Aorta (tissue), 5 donors: Measurements from ENCODE around the gene LDLRAD4. TPM values are rescaled to one million over a fixed set of nuclear protein-coding genes. Genes with fewer than 3 reads are reported as not detected.

ENCODE experiments used
- ATAC-seq: fragments of 200-7000 bp; cut with Tn5 transposase; one replicate; pipeline ENCODE4 v1.9.1; 2022; ENCODE audit warnings: moderate library complexity; ENCODE audit not compliant: low FRiP score
- DNase-seq, 2 donors: peaks; one replicate each; pipeline ENCODE4 v3.0.0-alpha.2; 2020
- H3K27ac ChIP-seq, 2 donors: one replicate each; pipeline ENCODE4 v1.5.1; 2013; ENCODE audit warnings: low read length in 2 of 2, mild to moderate bottlenecking in 2 of 2, moderate library complexity in 2 of 2, control low read depth in 1 of 2, inconsistent platforms in 1 of 2, low read depth in 1 of 2
- H3K27me3 ChIP-seq, 2 donors: one replicate each; pipeline ENCODE4 v1.6.1; 2013; ENCODE audit warnings: control low read depth in 1 of 2, low read length in 1 of 2, mild to moderate bottlenecking in 1 of 2, moderate library complexity in 1 of 2; ENCODE audit not compliant: insufficient read depth in 2 of 2, control insufficient read depth in 1 of 2
- H3K36me3 ChIP-seq, 2 donors: one replicate each; pipeline ENCODE4 v1.6.1; 2013; ENCODE audit warnings: control low read depth in 1 of 2, low read length in 1 of 2, mild to moderate bottlenecking in 1 of 2; ENCODE audit not compliant: insufficient read depth in 2 of 2, control insufficient read depth in 1 of 2
- H3K4me1 ChIP-seq, 2 donors: one replicate each; pipeline ENCODE4 v1.6.1; 2013; ENCODE audit warnings: low read length in 2 of 2, control low read depth in 1 of 2, mild to moderate bottlenecking in 1 of 2, moderate library complexity in 1 of 2; ENCODE audit not compliant: insufficient read depth in 2 of 2, control insufficient read depth in 1 of 2
- H3K4me3 ChIP-seq, 2 donors: one replicate each; pipeline ENCODE4 v1.5.1; 2013; ENCODE audit warnings: low read length in 2 of 2, control low read depth in 1 of 2, mild to moderate bottlenecking in 1 of 2
- H3K9me3 ChIP-seq: one replicate; pipeline ENCODE4 v1.6.1; 2013; ENCODE audit warnings: mild to moderate bottlenecking, low read length; ENCODE audit not compliant: control insufficient read depth
- WGBS, 2 donors: extraction: QIAGEN DNeasy Blood & Tissue Kit; methylation state at CpG; one replicate each; pipeline ENCODE4 v1.1.7; 2013; 5-methylcytosine and 5-hydroxymethylcytosine counted together
- intact Hi-C, 2 donors: fragments of 100-400 bp; cut with DNase I; formaldehyde crosslinking; loops; one replicate each; pipeline versions ENCODE4 v1.14.2 to v1.15.0; 2022
- polyA plus RNA-seq, 2 donors: library from polyadenylated mRNA; stranded (reverse); fragments of 200-250 nt; gene quantifications; one replicate each; pipeline ENCODE4 v1.2.3, GENCODE V29; 2013
- total RNA-seq, 2 donors: library from RNA; stranded (reverse); fragmentation: NEBNext Ultra II Directional; extraction: Animal tissue kit (Norgen Biotek cat#: 25700); gene quantifications; one replicate each; pipeline ENCODE4 v1.2.1, GENCODE V29; 2021
- donor health status: healthy with polysubstance abuse.
- donor health status: Bipolar disorder and iron deficiency.
- donor health status: DM: no; HTN: no; CAD: no.
- donor health status: DM: no; HTN: no; CAD: no.
- donor health status: DM: yes; HTN: yes; CAD: no.

Gene LDLRAD4
- total and polyA plus RNA-seq, 4 donors: 7.0 to 112 (median 36.9) TPM

DNA sequence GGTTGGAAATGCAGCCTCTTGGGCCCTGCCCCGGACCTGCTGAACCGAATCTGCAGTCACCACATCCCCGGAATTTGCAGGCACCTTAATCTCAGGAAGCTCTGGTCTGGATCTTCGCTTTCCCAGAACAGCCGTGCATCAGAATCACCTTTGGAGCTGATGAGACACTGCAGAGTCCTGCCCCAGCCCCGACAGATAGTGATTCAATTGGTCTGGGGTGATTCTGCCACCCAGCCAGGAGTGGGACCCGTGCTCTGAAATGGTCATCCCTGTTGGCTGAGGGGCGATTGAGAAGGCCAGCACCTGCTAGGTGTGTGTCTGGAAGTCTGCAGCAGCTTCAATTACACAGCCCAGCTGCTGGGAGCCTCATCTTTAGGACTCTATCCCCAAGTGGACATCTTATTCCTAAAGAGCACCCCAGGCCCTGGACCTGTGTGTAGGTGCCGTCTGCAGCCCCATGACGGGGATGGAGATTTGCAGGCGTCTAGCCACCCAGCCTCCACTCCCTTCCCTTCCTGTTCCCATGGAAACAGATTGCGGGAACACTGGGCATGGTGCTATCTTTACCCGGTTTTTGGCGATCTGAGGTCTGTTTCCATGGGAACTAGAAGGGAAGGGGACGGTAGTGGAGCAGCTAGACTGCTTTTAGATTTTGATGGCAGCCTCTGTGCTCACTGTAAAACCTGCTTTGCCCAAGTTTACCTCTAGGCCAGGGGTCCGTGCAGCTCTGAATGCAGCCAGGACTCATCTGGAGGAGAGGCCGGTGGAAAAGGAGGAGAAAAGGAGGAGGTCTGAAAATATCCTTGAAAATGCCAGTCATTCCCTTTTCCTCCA, 156.1 kb downstream of the LDLRAD4 start:
- ATAC-seq (peak; percentile 71), DNase-seq (peak in 1 of 2 donors; percentile 68)
- 40% methylated on average over 17 of the region's 17 CpGs for WGBS, 2 donors
- intact Hi-C loops: loop anchor here (5.0 kb wide), 2 partner anchors 52 to 87 kb away; no protein-coding TSS in a partner anchor
- H3K27me3 ChIP-seq: no peaks in the 10 kb centered on the region
- no peaks in the 10 kb centered on the region for H3K36me3 ChIP-seq
- H3K9me3 ChIP-seq: no peaks in the 10 kb centered on the region
- H3K4me1 ChIP-seq: peaks cover 0 to 2% of the 10 kb centered on the region in 2 donors
- no peak overlapping the region for H3K4me3 ChIP-seq
- peak overlapping the region; percentile 30 to 81 for H3K27ac ChIP-seq

DNA sequence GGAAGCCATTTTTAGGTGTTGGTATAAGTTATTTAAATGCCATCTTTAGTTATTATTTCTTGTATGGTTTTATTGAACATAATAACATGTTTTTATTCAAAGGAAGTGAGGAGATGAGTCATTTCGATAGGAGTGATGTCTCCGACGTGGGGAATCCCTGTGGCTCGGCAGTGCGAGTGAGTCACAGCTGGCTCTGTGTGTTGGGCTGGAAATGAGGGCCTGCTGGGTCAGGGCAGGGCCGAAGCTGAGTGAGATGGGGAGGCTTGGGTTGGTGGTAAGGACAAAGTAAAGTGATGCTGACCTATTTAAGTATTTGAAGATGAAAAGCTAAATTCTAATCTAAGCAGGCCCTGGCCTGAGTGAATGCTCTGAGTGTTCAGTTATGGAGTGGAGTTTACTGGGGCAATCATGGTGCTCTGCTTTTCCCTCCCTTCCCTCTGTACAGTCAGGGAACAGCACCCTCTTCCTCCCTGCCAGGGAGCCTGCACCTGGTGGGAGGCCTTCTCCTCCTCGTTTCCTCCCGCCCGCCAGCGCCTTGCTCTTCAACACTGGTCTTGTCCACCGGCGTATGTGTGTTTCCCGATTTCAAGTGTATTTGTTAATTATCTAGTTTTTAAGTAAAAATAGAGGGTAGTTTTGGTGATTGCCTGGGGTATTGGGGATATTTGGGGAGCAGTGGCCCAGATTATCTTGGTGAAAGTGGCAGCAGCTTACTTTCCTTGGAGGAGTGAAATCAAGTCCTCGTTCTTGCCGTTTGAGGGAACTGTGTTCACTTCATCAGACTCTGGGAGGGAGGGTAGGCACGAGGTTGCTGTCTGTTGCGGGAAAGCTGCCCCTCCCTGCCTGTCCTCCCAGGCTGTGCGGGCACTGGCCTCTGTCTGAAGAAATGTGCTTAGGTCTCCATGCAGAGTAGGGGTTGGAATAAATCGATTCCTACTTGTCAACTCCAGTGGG, 157.0 kb downstream of the LDLRAD4 start:
- H3K4me3 ChIP-seq: no peak overlapping the region

GRCh38 chr18:13376298-13376840, 157.8 kb downstream of the LDLRAD4 start:
- H3K4me3 ChIP-seq: no peak overlapping the region
- ATAC-seq (no peak), DNase-seq (no peak)
- H3K27ac ChIP-seq: no peak overlapping the region
- intact Hi-C loops: loop anchor here in 1 of 2 donors (5.0 kb wide), 1 partner anchor 54 kb away; no protein-coding TSS in a partner anchor
- WGBS, 2 donors: 91 to 95% methylated on average over 23 of the region's 23 CpGs
- peaks cover 0 to 3% of the 10 kb centered on the region in 2 donors for H3K4me1 ChIP-seq
- H3K36me3 ChIP-seq: no peaks in the 10 kb centered on the region
- H3K9me3 ChIP-seq: no peaks in the 10 kb centered on the region
- no peaks in the 10 kb centered on the region for H3K27me3 ChIP-seq

More for the DNA sequence above, 157.0 kb downstream of the LDLRAD4 start:
- Histone ChIP-seq H3K27me3 (no peaks in the 10 kb centered on the region), H3K27ac (peak overlapping the region; percentile 70 to 94), H3K36me3 (no peaks in the 10 kb centered on the region), H3K4me1 (no peaks in the 10 kb centered on the region), H3K9me3 (no peaks in the 10 kb centered on the region)
- ATAC-seq (peak; percentile 90), DNase-seq (peak; percentile 93)
- intact Hi-C loops: loop anchor here in 1 of 2 donors (5.0 kb wide), 1 partner anchor 53 kb away; no protein-coding TSS in a partner anchor
- 58 to 61% methylated on average over 19 of the region's 19 CpGs for WGBS, 2 donors

- WGBS, 2 donors: 94 to 95% methylated on average over 14 of the region's 14 CpGs
- peaks cover 0 to 6% of the 10 kb centered on the region in 2 donors for H3K4me1 ChIP-seq
- H3K9me3 ChIP-seq: no peaks in the 10 kb centered on the region
- no peak overlapping the region for H3K4me3 ChIP-seq
- ATAC-seq (no peak), DNase-seq (no peak)
- no peaks in the 10 kb centered on the region for H3K36me3 ChIP-seq
- H3K27ac ChIP-seq: no peak overlapping the region
- no peaks in the 10 kb centered on the region for H3K27me3 ChIP-seq
- intact Hi-C loops: loop anchor here in 1 of 2 donors (5.0 kb wide), 1 partner anchor 55 kb away; no protein-coding TSS in a partner anchor
Measured at GRCh38 chr18:13376841-13377351, 158.3 kb downstream of the LDLRAD4 start.

DNA sequence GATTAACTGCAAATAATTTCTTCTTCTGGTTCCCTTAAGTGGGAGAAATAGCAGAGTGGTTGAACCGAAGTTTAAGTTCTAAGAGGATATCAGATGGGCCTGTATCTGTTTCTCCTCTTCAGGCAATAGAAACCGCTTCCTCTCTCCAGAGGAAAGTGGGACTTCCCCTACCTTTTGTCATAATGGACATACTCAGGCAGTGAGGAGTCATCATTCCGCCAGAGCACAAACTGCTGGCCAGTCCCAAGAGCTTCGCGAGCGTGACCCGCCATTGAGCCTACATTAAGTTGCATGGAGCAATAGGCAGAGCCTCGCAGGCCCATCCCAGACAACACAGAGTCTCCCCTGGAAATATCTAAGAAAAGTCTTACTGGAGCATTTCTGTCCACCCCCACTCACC, 158.9 kb downstream of the LDLRAD4 start:
- ATAC-seq (no peak), DNase-seq (no peak)
- WGBS, 2 donors: 90 to 92% methylated on average over 8 of the region's 8 CpGs
- no peaks in the 10 kb centered on the region for H3K9me3 ChIP-seq
- intact Hi-C loops: loop anchor here in 1 of 2 donors (5.0 kb wide), 1 partner anchor 55 kb away; no protein-coding TSS in a partner anchor
- H3K4me3 ChIP-seq: no peak overlapping the region
- no peak overlapping the region for H3K27ac ChIP-seq
- peaks cover 0 to 6% of the 10 kb centered on the region in 2 donors for H3K4me1 ChIP-seq
- no peaks in the 10 kb centered on the region for H3K36me3 ChIP-seq
- H3K27me3 ChIP-seq: no peaks in the 10 kb centered on the region

DNA sequence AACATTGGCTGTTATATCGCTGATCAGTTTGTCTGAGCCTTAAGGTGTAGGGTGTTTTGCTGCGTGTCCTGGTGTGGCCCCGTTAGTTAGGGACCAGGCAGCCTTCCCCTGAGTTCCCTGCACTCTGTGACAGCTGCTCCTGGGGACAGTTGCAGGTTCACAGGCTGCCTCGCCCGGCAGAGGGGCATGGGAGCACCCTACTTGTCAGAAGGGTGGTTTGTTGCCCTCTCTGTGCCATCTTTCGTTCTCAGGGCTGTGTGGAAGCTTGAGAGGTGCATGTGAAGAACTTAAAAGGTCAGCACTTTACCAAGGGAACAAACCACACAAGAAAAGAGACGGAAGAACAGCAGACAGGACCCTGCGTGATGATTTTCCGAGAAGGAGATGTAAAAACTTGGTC, 159.6 kb downstream of the LDLRAD4 start:
- WGBS, 2 donors: 29 to 47% methylated on average over 9 of the region's 9 CpGs
- no peak for ATAC-seq
- DNase-seq: no peak
- H3K27ac ChIP-seq: peak overlapping the region in 1 of 2 donors; percentile 1
- H3K4me3 ChIP-seq: no peak overlapping the region
- intact Hi-C loops: loop anchor here in 1 of 2 donors (2.0 to 5.0 kb wide), 2 partner anchors 56 to 109 kb away; no protein-coding TSS in a partner anchor
- H3K9me3 ChIP-seq: no peaks in the 10 kb centered on the region
- no peaks in the 10 kb centered on the region for H3K36me3 ChIP-seq
- no peaks in the 10 kb centered on the region for H3K27me3 ChIP-seq
- peaks cover 0 to 9% of the 10 kb centered on the region in 2 donors for H3K4me1 ChIP-seq

DNA sequence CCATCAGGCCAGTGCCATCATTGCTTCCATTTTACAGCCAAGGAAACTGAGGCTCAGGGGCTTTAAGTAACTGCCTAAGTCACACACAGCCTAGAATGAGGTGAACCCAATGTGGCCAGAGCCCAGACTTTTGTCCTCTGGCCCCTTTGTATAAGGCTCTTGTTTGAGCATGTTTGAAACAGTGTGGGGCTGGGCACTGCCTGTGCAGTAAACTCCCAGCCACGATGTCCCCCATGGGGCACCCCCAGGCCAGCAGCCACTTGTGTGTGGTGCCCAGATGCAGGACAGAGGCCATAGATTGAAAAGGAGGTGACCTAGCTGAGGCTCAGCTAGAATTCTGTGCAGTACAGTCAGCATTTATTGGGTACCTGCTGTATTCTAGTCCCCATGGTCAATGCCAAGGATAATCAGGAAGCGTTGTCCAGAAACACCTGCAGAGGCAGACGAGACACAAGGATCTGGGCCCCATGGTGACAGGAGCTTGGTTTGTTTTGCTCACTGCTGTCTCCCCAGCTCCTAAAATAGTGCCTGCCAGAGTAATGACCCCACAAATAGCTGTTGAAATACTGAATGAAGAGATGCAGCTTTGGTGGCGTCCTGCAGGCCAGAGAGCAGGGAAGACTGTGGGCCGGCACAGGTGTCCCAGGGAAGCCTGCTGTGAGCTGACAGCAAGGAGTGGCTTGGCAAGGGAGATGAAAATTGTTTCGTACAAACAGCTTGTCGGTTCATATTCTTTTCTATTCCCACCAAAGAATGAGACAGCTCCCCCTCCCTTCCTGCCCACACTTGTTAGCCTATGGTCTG, 160.7 kb downstream of the LDLRAD4 start:
- Histone ChIP-seq H3K36me3 (no peaks in the 10 kb centered on the region), H3K4me1 (peaks cover 0 to 9% of the 10 kb centered on the region in 2 donors), H3K4me3 (no peak overlapping the region), H3K27me3 (no peaks in the 10 kb centered on the region), H3K9me3 (no peaks in the 10 kb centered on the region), H3K27ac (peak overlapping the region in 1 of 2 donors; percentile 55)
- no peak for ATAC-seq
- intact Hi-C loops: loop anchor here in 1 of 2 donors (2.0 to 5.0 kb wide), 2 partner anchors 57 to 110 kb away; no protein-coding TSS in a partner anchor
- DNase-seq: no peak
- 23 to 26% methylated on average over 7 of the region's 7 CpGs for WGBS, 2 donors
